Measurements from ENCODE around the gene ARMC9.

DNA sequence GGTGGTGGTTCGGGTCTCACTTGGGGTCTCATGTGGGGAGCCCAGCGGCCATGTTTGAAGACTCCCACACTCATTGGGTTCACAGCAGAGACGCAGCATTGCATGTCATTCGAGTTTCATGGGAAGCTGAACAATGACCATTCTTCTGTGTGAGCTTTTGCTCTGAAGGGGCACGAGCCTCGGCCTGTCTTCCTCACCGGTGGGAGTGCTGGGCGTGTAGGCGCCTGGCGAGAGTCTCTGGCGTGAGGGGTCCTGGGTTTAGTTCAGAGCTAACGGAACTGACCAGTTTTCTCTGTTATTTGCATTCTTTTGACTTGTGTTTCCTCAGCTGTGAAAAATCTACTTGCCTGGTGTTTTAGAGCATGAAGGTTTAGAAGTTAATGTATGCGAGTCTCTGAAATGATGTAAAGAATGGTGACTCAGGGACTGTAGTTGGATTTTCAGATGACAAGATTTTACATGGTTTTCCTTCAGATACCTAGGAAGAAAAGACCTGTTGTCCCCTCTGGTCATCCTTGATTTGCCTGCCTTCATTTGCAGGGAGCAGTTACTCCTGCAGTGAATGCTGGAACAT is 98.1 kb downstream of the ARMC9 start:
- TF ChIP-seq POLR2A (IDR thresholded peaks at IDR 0.05) (no peak), POLR2AphosphoS5 (IDR thresholded peaks at IDR 0.05) (no peak), EP300 (IDR thresholded peaks at IDR 0.05) (no peak)
- TF ChIP-seq, protein P1, sequence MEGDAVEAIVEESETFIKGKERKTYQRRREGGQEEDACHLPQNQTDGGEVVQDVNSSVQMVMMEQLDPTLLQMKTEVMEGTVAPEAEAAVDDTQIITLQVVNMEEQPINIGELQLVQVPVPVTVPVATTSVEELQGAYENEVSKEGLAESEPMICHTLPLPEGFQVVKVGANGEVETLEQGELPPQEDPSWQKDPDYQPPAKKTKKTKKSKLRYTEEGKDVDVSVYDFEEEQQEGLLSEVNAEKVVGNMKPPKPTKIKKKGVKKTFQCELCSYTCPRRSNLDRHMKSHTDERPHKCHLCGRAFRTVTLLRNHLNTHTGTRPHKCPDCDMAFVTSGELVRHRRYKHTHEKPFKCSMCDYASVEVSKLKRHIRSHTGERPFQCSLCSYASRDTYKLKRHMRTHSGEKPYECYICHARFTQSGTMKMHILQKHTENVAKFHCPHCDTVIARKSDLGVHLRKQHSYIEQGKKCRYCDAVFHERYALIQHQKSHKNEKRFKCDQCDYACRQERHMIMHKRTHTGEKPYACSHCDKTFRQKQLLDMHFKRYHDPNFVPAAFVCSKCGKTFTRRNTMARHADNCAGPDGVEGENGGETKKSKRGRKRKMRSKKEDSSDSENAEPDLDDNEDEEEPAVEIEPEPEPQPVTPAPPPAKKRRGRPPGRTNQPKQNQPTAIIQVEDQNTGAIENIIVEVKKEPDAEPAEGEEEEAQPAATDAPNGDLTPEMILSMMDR (IDR thresholded peaks at IDR 0.05) = no peak
